Measurements from ENCODE around the gene C20orf141. TPM values are rescaled to one million over a fixed set of nuclear protein-coding genes. Genes with fewer than 3 reads are reported as not detected.

Gene C20orf141
- total RNA-seq: not detected in 2 replicates

GRCh38 chr20:2814587-2815051, at the start of gene C20orf141:
Gene C20orf141 (plus strand): TSS chr20:2814987. CDS start chr20:2815185, 198 bp downstream.

GRCh38 chr20:2800521-2801285, 14.1 kb upstream of the C20orf141 start, which contains the start of gene CPXM1:
Gene CPXM1 (minus strand): TSS chr20:2800627. CDS start chr20:2800572, 55 bp downstream.

GRCh38 chr20:2816030-2816582, 1.3 kb downstream of the C20orf141 start, which contains the start of gene TMEM239:
Gene TMEM239 (plus strand): TSS chr20:2816364. CDS start chr20:2816555, 191 bp downstream.

GRCh38 chr20:2840138-2840966, 25.6 kb downstream of the C20orf141 start, which contains the start of the genes PCED1A and VPS16:
Gene PCED1A (minus strand): TSS chr20:2840655. CDS start chr20:2839912, 743 bp downstream.
Gene VPS16 (plus strand): TSS chr20:2840745. CDS start chr20:2840775, 30 bp downstream.

Other genes starting within 250 kb of the C20orf141 start
- 157 and 166 TPM in 2 replicates for gene NOP56, start 162.4 kb upstream of the C20orf141 start, total RNA-seq
- 116 and 122 TPM in 2 replicates for gene IDH3B, start 150.8 kb upstream of the C20orf141 start, total RNA-seq
- 0.21 TPM in 1 of 2 replicates, not detected in the other for gene EBF4, start 122.2 kb upstream of the C20orf141 start, total RNA-seq
- gene CPXM1, start 14.4 kb upstream of the C20orf141 start, total RNA-seq: not detected in 2 replicates
- not detected in 2 replicates for gene TMEM239, start 1.4 kb downstream of the C20orf141 start, total RNA-seq
- gene PCED1A, start 25.7 kb downstream of the C20orf141 start, total RNA-seq: 7.7 and 10.4 TPM in 2 replicates
- 17.8 and 26.0 TPM in 2 replicates for gene VPS16, start 25.8 kb downstream of the C20orf141 start, total RNA-seq
- gene PTPRA, start 58.5 kb downstream of the C20orf141 start, total RNA-seq: 22.7 and 32.4 TPM in 2 replicates
- not detected in 2 replicates for gene GNRH2, start 228.6 kb downstream of the C20orf141 start, total RNA-seq
- 91.3 and 98.8 TPM in 2 replicates for gene MRPS26, start 231.1 kb downstream of the C20orf141 start, total RNA-seq

Data from airway epithelial cell (primary cell).